Activated CD8-positive, alpha-beta T cell treated with anti-CD3 and anti-CD28 coated beads for 36 hours (primary cell): ENCODE measurements around the gene NMUR2. TPM values are rescaled to one million over a fixed set of nuclear protein-coding genes. Genes with fewer than 3 reads are reported as not detected.

Experiments
- ATAC-seq: fragments of 200-7000 bp; cut with Tn5 transposase; one replicate; pipeline ENCODE4 v1.10.0; 2021; ENCODE audit warnings: mild to moderate bottlenecking, moderate library complexity
- CTCF ChIA-PET: fragments of 350-600 bp; sonication (Branson Sonifier 250); formaldehyde crosslinking; loops from one replicate; lab custom pipeline; 2021; ENCODE audit warnings: antibody characterized with exemption; lab: Charles Lee
- POLR2A ChIA-PET: fragments of 350-600 bp; sonication (Branson Sonifier 250); formaldehyde crosslinking; loops from one replicate; lab custom pipeline; 2021; ENCODE audit warnings: antibody characterized with exemption; lab: Charles Lee
- DNase-seq: peaks from one replicate; pipeline ENCODE4 v3.0.0-alpha.2; 2020
- H3K27ac Mint-ChIP-seq: one replicate; pipeline ENCODE4 v1.8.0; 2021; ENCODE audit warnings: mild to moderate bottlenecking, mixed read lengths
- H3K27me3 Mint-ChIP-seq: one replicate; pipeline ENCODE4 v1.8.0; 2021; ENCODE audit warnings: mixed read lengths
- H3K36me3 Mint-ChIP-seq: one replicate; pipeline ENCODE4 v1.8.0; 2021; ENCODE audit warnings: low read depth, mixed read lengths
- H3K4me1 Mint-ChIP-seq: one replicate; pipeline ENCODE4 v1.8.0; 2021; ENCODE audit warnings: low read depth, mixed read lengths
- H3K4me3 Mint-ChIP-seq: one replicate; pipeline ENCODE4 v1.8.0; 2021; ENCODE audit warnings: mild to moderate bottlenecking, moderate library complexity, mixed read lengths
- H3K9me3 Mint-ChIP-seq: one replicate; pipeline ENCODE4 v1.8.0; 2021; ENCODE audit warnings: mixed read lengths
- CTCF ChIP-seq: fragments of 200-600 bp; IDR thresholded peaks from one replicate; pipeline ENCODE4 v1.8.0; 2022; ENCODE audit warnings: antibody characterized with exemption, mild to moderate bottlenecking
- intact Hi-C: fragments of 100-400 bp; cut with micrococcal nuclease; formaldehyde crosslinking; loops from one replicate; pipeline ENCODE4 v1.10.0; 2022
- total RNA-seq, 2 experiments: library from RNA; stranded (reverse); gene quantifications; one replicate each; pipeline ENCODE4 v1.2.3, GENCODE V29; 2021

Gene NMUR2
- total RNA-seq, 2 experiments from 2014 or later = not detected

DNA sequence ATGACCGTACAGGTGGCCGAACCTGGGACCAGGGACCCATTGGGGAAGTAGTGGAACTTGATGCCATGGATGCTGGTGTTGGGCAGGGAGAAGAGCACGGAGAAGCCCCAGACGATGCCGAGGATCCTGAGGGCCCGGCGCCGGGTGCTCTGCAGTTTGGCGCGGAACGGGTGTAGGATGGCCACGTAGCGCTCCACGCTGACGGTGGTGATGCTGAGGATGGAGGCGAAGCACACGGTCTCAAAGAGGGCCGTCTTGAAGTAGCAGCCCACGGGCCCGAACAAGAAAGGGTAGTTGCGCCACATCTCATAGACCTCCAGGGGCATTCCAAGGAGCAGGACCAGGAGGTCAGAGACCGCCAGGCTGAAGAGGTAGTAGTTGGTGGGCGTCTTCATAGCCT is 585 bp downstream of the NMUR2 start:
- TF ChIP-seq CTCF = no peak
- ChIA-PET CTCF (no interaction called here), POLR2A (no interaction called here)
- Mint-ChIP-seq H3K4me1 (no peaks in the 10 kb centered on the region), H3K36me3 (no peaks in the 10 kb centered on the region), H3K4me3 (no peak overlapping the region), H3K27ac (no peak overlapping the region), H3K27me3 (peaks cover 1% of the 10 kb centered on the region), H3K9me3 (peaks cover 1% of the 10 kb centered on the region)
- intact Hi-C loops = no loop called here
- DNase-seq (no peak), ATAC-seq (no peak)

- CTCF ChIA-PET = interaction anchor here (1.0 kb wide), 1 partner anchor 12 kb away, joined by 3 read pairs; no protein-coding TSS in a partner anchor
These were observed 2.0 kb downstream of the NMUR2 start for GRCh38 chr5:152403046-152403445.

DNA sequence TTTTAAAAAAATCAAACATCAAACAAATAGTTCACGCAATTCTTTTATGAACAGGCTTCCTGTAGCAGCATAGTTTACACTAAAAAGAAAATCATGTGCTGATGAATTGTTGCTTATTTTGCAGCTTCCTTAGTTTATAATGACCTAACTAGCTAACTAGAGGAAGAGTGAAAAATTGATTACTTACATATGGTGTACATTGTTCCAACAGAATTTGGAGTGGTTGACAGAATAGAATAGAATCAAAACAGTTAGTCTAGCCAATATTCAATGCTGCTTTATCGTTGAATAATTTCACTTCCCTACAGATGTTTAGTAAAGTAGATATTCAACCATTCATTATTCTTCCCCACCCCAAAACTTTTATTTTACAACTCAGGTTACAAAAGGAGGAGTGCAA is 4.2 kb downstream of the NMUR2 start:
- TF ChIP-seq CTCF = no peak
- no peak overlapping the region for H3K27ac Mint-ChIP-seq
- H3K4me3 Mint-ChIP-seq = no peak overlapping the region
- ChIA-PET CTCF (no interaction called here), POLR2A (no interaction called here)
- DNase-seq = no peak
- ATAC-seq = no peak
- no peaks in the 10 kb centered on the region for H3K36me3 Mint-ChIP-seq
- H3K9me3 Mint-ChIP-seq = no peaks in the 10 kb centered on the region
- H3K27me3 Mint-ChIP-seq = peaks cover 1% of the 10 kb centered on the region
- H3K4me1 Mint-ChIP-seq = no peaks in the 10 kb centered on the region
- intact Hi-C loops = no loop called here

More at GRCh38 chr5:152403046-152403445, 2.0 kb downstream of the NMUR2 start:
- intact Hi-C loops = no loop called here
- Mint-ChIP-seq H3K4me3 (no peak overlapping the region), H3K9me3 (peaks cover 1% of the 10 kb centered on the region), H3K4me1 (no peaks in the 10 kb centered on the region), H3K36me3 (no peaks in the 10 kb centered on the region), H3K27me3 (peaks cover 1% of the 10 kb centered on the region), H3K27ac (no peak overlapping the region)
- TF ChIP-seq CTCF = no peak
- no peak for DNase-seq
- POLR2A ChIA-PET = no interaction called here
- no peak for ATAC-seq

GRCh38 chr5:152397581-152397980 is 7.5 kb downstream of the NMUR2 start:
- CTCF ChIA-PET = interaction anchor here (0.6 kb wide), 1 partner anchor 112 kb away, joined by 3 read pairs; no protein-coding TSS in a partner anchor
- Mint-ChIP-seq H3K36me3 (no peaks in the 10 kb centered on the region), H3K27me3 (peaks cover 1% of the 10 kb centered on the region), H3K27ac (no peak overlapping the region), H3K9me3 (no peaks in the 10 kb centered on the region), H3K4me3 (no peak overlapping the region), H3K4me1 (no peaks in the 10 kb centered on the region)
- no peak for TF ChIP-seq CTCF
- intact Hi-C loops = no loop called here
- DNase-seq = no peak
- no peak for ATAC-seq
- POLR2A ChIA-PET = no interaction called here

- Mint-ChIP-seq H3K4me3 (no peak overlapping the region), H3K9me3 (no peaks in the 10 kb centered on the region), H3K27me3 (peaks cover 1% of the 10 kb centered on the region), H3K4me1 (no peaks in the 10 kb centered on the region), H3K27ac (no peak overlapping the region), H3K36me3 (no peaks in the 10 kb centered on the region)
- ChIA-PET CTCF (no interaction called here), POLR2A (no interaction called here)
- no peak for TF ChIP-seq CTCF
- ATAC-seq (no peak), DNase-seq (no peak)
- intact Hi-C loops = no loop called here
These were observed 11.6 kb downstream of the NMUR2 start for GRCh38 chr5:152393441-152393840.
